ENCODE results near the gene ATCAY. TPM values are rescaled to one million over a fixed set of nuclear protein-coding genes. Genes with fewer than 3 reads are reported as not detected.

ATCAY gene
- total and polyA plus RNA-seq, 2 of the 13 experiments (the other 11 are each of a cell fraction or from before 2014, with no cell fraction given), result not detected

DNA sequence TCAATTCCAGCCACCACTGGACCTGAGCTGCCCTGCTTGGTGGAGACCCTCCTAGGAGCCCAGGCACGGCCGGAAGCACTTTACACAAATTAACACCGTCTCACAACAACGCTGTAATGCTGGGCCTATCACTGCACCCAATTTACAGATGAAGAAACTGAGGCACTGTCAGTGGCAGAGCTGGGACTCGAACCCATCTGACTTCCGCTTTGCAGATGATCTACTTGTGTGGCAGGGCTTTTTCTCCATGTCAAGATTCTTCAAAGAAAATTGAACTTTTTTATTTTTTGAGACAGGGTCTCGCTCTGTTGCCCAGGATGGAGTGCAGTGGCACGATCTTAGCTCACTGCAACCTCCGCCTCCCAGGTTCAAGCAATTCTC is 45.4 kb upstream of the ATCAY start:
- no TSS peak for BruUV-seq (replicated peaks)
- FAIRE-seq, result no peak
- intact Hi-C loops (cut with micrococcal nuclease; ENCODE audit: unreplicated experiment) (no loop called here), in situ Hi-C loops (cut with HindIII; ENCODE audit: extremely low pct_ligation_motif_present, low pct_unique_long_range_greater_than_20kb) (no loop called here)
- Histone ChIP-seq H3K27me3 (ENCODE audit: control insufficient read depth in 1 of 2, insufficient read depth in 2 of 2, low read length in 2 of 2) (peaks cover 3 to 20% of the 10 kb centered on the region in 2 experiments; a peak in 4 of 5 replicates), H3K9me3 (ENCODE audit: low read length) (0 out of 2 replicates have a peak, but pooled peaks cover 7% of the 10 kb centered on the region), H3K4me3 (replicated peaks in 1 of 3; ENCODE audit: insufficient read depth in 1 of 3, low read depth in 2 of 3, low read length in 3 of 3) (no peak overlapping the region), H3K36me3 (replicated peaks in 1 of 2; ENCODE audit: control insufficient read depth in 1 of 2, insufficient read depth in 2 of 2, low read length in 2 of 2) (no peaks in the 10 kb centered on the region), H2AFZ (ENCODE audit: low read length) (no peak overlapping the region), H3K4me1 (ENCODE audit: insufficient read depth, low read length) (no peaks in the 10 kb centered on the region), H3K9ac (ENCODE audit: insufficient read depth, low read depth, low read length) (no peak overlapping the region), H4K20me1 (ENCODE audit: insufficient read depth, low read length) (no peaks in the 10 kb centered on the region), H3K79me2 (ENCODE audit: insufficient read depth, low read length) (no peaks in the 10 kb centered on the region), H3K27ac (ENCODE audit: extremely low read length, insufficient read depth, low read length) (no peak overlapping the region), H3K4me2 (ENCODE audit: low read depth, low read length) (no peak overlapping the region)
- 55% methylated on average over 7 of the region's 9 CpGs for WGBS (ENCODE audit: low lambda C conversion rate)
- no peak for DNase-seq (ENCODE audit: low spot score)
- POLR2A ChIA-PET, result no interaction called here
- ATAC-seq, result no peak
- TF ChIP-seq, protein P1, sequence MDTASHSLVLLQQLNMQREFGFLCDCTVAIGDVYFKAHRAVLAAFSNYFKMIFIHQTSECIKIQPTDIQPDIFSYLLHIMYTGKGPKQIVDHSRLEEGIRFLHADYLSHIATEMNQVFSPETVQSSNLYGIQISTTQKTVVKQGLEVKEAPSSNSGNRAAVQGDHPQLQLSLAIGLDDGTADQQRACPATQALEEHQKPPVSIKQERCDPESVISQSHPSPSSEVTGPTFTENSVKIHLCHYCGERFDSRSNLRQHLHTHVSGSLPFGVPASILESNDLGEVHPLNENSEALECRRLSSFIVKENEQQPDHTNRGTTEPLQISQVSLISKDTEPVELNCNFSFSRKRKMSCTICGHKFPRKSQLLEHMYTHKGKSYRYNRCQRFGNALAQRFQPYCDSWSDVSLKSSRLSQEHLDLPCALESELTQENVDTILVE (CRISPR knock-in tag; IDR thresholded peaks at IDR 0.05), result no peak
- TF ChIP-seq, protein P2, sequence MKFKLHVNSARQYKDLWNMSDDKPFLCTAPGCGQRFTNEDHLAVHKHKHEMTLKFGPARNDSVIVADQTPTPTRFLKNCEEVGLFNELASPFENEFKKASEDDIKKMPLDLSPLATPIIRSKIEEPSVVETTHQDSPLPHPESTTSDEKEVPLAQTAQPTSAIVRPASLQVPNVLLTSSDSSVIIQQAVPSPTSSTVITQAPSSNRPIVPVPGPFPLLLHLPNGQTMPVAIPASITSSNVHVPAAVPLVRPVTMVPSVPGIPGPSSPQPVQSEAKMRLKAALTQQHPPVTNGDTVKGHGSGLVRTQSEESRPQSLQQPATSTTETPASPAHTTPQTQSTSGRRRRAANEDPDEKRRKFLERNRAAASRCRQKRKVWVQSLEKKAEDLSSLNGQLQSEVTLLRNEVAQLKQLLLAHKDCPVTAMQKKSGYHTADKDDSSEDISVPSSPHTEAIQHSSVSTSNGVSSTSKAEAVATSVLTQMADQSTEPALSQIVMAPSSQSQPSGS (CRISPR knock-in tag; IDR thresholded peaks at IDR 0.05), result no peak
- TF ChIP-seq ZNF629 (CRISPR knock-in tag; conservative IDR thresholded peaks at IDR 0.05), result peak; percentile 47
- CTCF ChIA-PET (ENCODE audit: low intra/inter-chr PET ratio, low total read pairs), result no interaction called here

DNA sequence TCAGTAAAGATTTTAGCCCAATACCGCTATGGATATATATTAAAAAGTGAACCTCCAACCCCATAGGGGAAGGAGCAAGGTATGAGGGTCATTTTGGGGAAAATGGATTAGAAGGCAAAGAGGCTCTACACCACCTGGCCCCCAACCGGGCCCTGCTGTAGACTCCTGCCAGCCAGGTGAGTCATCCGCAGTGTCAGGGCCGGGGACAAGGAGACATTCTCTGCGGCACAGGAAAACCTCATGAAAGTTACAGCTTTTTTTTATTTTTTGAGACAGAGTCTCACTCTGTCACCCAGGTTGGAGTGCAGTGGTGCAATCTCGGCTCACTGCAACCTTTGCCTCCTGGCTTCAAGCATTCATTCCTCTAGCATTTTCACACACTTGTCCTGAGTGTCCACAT is 43.6 kb upstream of the ATCAY start:
- Histone ChIP-seq H3K27me3 (ENCODE audit: control insufficient read depth in 1 of 2, insufficient read depth in 2 of 2, low read length in 2 of 2) (peaks cover 1 to 6% of the 10 kb centered on the region in 2 experiments; a peak in 3 of 5 replicates), H3K4me1 (ENCODE audit: insufficient read depth, low read length) (no peaks in the 10 kb centered on the region), H3K9ac (ENCODE audit: insufficient read depth, low read depth, low read length) (no peak overlapping the region), H3K27ac (ENCODE audit: extremely low read length, insufficient read depth, low read length) (no peak overlapping the region), H3K4me2 (ENCODE audit: low read depth, low read length) (no peak overlapping the region), H3K36me3 (replicated peaks in 1 of 2; ENCODE audit: control insufficient read depth in 1 of 2, insufficient read depth in 2 of 2, low read length in 2 of 2) (no peaks in the 10 kb centered on the region), H3K79me2 (ENCODE audit: insufficient read depth, low read length) (no peaks in the 10 kb centered on the region), H3K9me3 (ENCODE audit: low read length) (0 out of 2 replicates have a peak, but pooled peaks cover 7% of the 10 kb centered on the region), H4K20me1 (ENCODE audit: insufficient read depth, low read length) (no peaks in the 10 kb centered on the region), H3K4me3 (replicated peaks in 1 of 3; ENCODE audit: insufficient read depth in 1 of 3, low read depth in 2 of 3, low read length in 3 of 3) (no peak overlapping the region), H2AFZ (ENCODE audit: low read length) (no peak overlapping the region)
- FAIRE-seq (no peak), DNase-seq (ENCODE audit: low spot score) (no peak), ATAC-seq (no peak)
- 36% methylated on average over 5 of the region's 6 CpGs for WGBS (ENCODE audit: low lambda C conversion rate)
- intact Hi-C loops (cut with micrococcal nuclease; ENCODE audit: unreplicated experiment) (no loop called here), in situ Hi-C loops (cut with HindIII; ENCODE audit: extremely low pct_ligation_motif_present, low pct_unique_long_range_greater_than_20kb) (no loop called here)
- POLR2A ChIA-PET, result no interaction called here
- no TSS peak for BruUV-seq (replicated peaks)
- CTCF ChIA-PET (ENCODE audit: low intra/inter-chr PET ratio, low total read pairs), result no interaction called here
- TF ChIP-seq ZNF333 (CRISPR knock-in tag; IDR thresholded peaks at IDR 0.05; ENCODE audit: borderline replicate concordance) (no peak), PCBP1 (IDR thresholded peaks at IDR 0.05; ENCODE audit: borderline replicate concordance, low read depth, low read length) (no peak), IKZF4 (CRISPR knock-in tag; IDR thresholded peaks at IDR 0.05; ENCODE audit: borderline replicate concordance, low read depth, not compliant biosample characterization) (no peak), PHF21A (CRISPR knock-in tag; IDR thresholded peaks at IDR 0.05) (no peak), ZNF274 (CRISPR knock-in tag; IDR thresholded peaks at IDR 0.05) (no peak)
- TF ChIP-seq, protein P3, sequence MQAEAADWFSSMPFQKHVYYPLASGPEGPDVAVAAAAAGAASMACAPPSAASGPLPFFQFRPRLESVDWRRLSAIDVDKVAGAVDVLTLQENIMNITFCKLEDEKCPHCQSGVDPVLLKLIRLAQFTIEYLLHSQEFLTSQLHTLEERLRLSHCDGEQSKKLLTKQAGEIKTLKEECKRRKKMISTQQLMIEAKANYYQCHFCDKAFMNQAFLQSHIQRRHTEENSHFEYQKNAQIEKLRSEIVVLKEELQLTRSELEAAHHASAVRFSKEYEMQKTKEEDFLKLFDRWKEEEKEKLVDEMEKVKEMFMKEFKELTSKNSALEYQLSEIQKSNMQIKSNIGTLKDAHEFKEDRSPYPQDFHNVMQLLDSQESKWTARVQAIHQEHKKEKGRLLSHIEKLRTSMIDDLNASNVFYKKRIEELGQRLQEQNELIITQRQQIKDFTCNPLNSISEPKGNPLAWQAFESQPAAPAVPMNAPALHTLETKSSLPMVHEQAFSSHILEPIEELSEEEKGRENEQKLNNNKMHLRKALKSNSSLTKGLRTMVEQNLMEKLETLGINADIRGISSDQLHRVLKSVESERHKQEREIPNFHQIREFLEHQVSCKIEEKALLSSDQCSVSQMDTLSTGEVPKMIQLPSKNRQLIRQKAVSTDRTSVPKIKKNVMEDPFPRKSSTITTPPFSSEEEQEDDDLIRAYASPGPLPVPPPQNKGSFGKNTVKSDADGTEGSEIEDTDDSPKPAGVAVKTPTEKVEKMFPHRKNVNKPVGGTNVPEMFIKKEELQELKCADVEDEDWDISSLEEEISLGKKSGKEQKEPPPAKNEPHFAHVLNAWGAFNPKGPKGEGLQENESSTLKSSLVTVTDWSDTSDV (CRISPR knock-in tag; IDR thresholded peaks at IDR 0.05), result no peak
